Progenitor cell of endocrine pancreas (in vitro differentiated cells): ENCODE data around the gene SPACA7. TPM values are rescaled to one million over a fixed set of nuclear protein-coding genes. Genes with fewer than 3 reads are reported as not detected.

Experiments used
- DNase-seq: peaks from one replicate; pipeline ENCODE4 v3.0.0; 2021; ENCODE audit warnings: low spot score; ENCODE audit not compliant: unreplicated experiment
- H3K27ac Mint-ChIP-seq: 2 replicates; pipeline ENCODE4 v1.8.0; 2021; ENCODE audit warnings: mild to moderate bottlenecking, moderate library complexity, mixed read lengths
- H3K27me3 Mint-ChIP-seq: 2 replicates; pipeline ENCODE4 v1.8.0; 2021; ENCODE audit warnings: mixed read lengths
- H3K36me3 Mint-ChIP-seq: 2 replicates; pipeline ENCODE4 v1.8.0; 2022; ENCODE audit warnings: mixed read lengths; ENCODE audit not compliant: insufficient read depth
- H3K4me1 Mint-ChIP-seq: 2 replicates; pipeline ENCODE4 v1.8.0; 2021; ENCODE audit warnings: low read depth, mixed read lengths
- H3K4me3 Mint-ChIP-seq: 2 replicates; pipeline ENCODE4 v1.8.0; 2021; ENCODE audit warnings: low read depth, mild to moderate bottlenecking, moderate library complexity, mixed read lengths
- H3K9me3 Mint-ChIP-seq: 2 replicates; pipeline ENCODE4 v1.8.0; 2021; ENCODE audit warnings: low read depth, mixed read lengths
- total RNA-seq: library from RNA; stranded (reverse); gene quantifications from 2 replicates; pipeline ENCODE4 v1.2.1, GENCODE V29; 2021
- TF ChIP-seq, protein P1 (sequence below): fragments of 200-600 bp; sonication (generic); IDR thresholded peaks from one replicate; pipeline ENCODE4 v1.5.0; 2021; ENCODE audit warnings: antibody characterized with exemption, mild to moderate bottlenecking; ENCODE audit not compliant: unreplicated experiment

The SPACA7 gene
- total RNA-seq, 1 donor from 2014 or later = not detected

GRCh38 chr13:112341446-112341845 is 34.7 kb upstream of the SPACA7 start:
- no peaks in the 10 kb centered on the region for H3K36me3 Mint-ChIP-seq
- TF ChIP-seq, protein P1, sequence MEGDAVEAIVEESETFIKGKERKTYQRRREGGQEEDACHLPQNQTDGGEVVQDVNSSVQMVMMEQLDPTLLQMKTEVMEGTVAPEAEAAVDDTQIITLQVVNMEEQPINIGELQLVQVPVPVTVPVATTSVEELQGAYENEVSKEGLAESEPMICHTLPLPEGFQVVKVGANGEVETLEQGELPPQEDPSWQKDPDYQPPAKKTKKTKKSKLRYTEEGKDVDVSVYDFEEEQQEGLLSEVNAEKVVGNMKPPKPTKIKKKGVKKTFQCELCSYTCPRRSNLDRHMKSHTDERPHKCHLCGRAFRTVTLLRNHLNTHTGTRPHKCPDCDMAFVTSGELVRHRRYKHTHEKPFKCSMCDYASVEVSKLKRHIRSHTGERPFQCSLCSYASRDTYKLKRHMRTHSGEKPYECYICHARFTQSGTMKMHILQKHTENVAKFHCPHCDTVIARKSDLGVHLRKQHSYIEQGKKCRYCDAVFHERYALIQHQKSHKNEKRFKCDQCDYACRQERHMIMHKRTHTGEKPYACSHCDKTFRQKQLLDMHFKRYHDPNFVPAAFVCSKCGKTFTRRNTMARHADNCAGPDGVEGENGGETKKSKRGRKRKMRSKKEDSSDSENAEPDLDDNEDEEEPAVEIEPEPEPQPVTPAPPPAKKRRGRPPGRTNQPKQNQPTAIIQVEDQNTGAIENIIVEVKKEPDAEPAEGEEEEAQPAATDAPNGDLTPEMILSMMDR = no peak
- H3K4me3 Mint-ChIP-seq = no peak overlapping the region
- peaks cover 10% of the 10 kb centered on the region for H3K9me3 Mint-ChIP-seq
- peaks cover 68% of the 10 kb centered on the region for H3K27me3 Mint-ChIP-seq
- no peaks in the 10 kb centered on the region for H3K4me1 Mint-ChIP-seq
- H3K27ac Mint-ChIP-seq = no peak overlapping the region
- DNase-seq = no peak

- H3K27ac Mint-ChIP-seq = no peak overlapping the region
- peaks cover 5% of the 10 kb centered on the region for H3K9me3 Mint-ChIP-seq
- no peak for DNase-seq
- TF ChIP-seq, protein P1 = no peak
- no peaks in the 10 kb centered on the region for H3K36me3 Mint-ChIP-seq
- H3K4me1 Mint-ChIP-seq = no peaks in the 10 kb centered on the region
- H3K4me3 Mint-ChIP-seq = no peak overlapping the region
- peaks cover 68% of the 10 kb centered on the region for H3K27me3 Mint-ChIP-seq
Observed at GRCh38 chr13:112341976-112342735, 34.0 kb upstream of the SPACA7 start.

GRCh38 chr13:112342841-112343361 is 33.3 kb upstream of the SPACA7 start:
- TF ChIP-seq, protein P1 = no peak

GRCh38 chr13:112343591-112343990 is 32.6 kb upstream of the SPACA7 start:
- DNase-seq = no peak
- Mint-ChIP-seq H3K36me3 (no peaks in the 10 kb centered on the region), H3K27me3 (peaks cover 77% of the 10 kb centered on the region), H3K4me1 (no peaks in the 10 kb centered on the region), H3K27ac (no peak overlapping the region), H3K4me3 (no peak overlapping the region), H3K9me3 (no peaks in the 10 kb centered on the region)
- TF ChIP-seq, protein P1 = no peak

More at GRCh38 chr13:112342841-112343361, 33.3 kb upstream of the SPACA7 start:
- Mint-ChIP-seq H3K27me3 (peaks cover 70% of the 10 kb centered on the region), H3K9me3 (no peaks in the 10 kb centered on the region), H3K4me3 (no peak overlapping the region), H3K27ac (no peak overlapping the region), H3K36me3 (no peaks in the 10 kb centered on the region), H3K4me1 (no peaks in the 10 kb centered on the region)
- DNase-seq = no peak

- no peak for DNase-seq
- no peaks in the 10 kb centered on the region for H3K4me1 Mint-ChIP-seq
- TF ChIP-seq, protein P1 = no peak
- peaks cover 76% of the 10 kb centered on the region for H3K27me3 Mint-ChIP-seq
- no peak overlapping the region for H3K4me3 Mint-ChIP-seq
- no peak overlapping the region for H3K27ac Mint-ChIP-seq
- H3K9me3 Mint-ChIP-seq = no peaks in the 10 kb centered on the region
- H3K36me3 Mint-ChIP-seq = no peaks in the 10 kb centered on the region
Observed at GRCh38 chr13:112345826-112346172, 30.4 kb upstream of the SPACA7 start.
